ENCODE data around the gene VWA3A.
"Not testable (repeated sequence)": the region's sequence is repeated elsewhere in the genome, so short reads cannot be mapped to it uniquely, and the experiment has no call there.

VWA3A gene

DNA sequence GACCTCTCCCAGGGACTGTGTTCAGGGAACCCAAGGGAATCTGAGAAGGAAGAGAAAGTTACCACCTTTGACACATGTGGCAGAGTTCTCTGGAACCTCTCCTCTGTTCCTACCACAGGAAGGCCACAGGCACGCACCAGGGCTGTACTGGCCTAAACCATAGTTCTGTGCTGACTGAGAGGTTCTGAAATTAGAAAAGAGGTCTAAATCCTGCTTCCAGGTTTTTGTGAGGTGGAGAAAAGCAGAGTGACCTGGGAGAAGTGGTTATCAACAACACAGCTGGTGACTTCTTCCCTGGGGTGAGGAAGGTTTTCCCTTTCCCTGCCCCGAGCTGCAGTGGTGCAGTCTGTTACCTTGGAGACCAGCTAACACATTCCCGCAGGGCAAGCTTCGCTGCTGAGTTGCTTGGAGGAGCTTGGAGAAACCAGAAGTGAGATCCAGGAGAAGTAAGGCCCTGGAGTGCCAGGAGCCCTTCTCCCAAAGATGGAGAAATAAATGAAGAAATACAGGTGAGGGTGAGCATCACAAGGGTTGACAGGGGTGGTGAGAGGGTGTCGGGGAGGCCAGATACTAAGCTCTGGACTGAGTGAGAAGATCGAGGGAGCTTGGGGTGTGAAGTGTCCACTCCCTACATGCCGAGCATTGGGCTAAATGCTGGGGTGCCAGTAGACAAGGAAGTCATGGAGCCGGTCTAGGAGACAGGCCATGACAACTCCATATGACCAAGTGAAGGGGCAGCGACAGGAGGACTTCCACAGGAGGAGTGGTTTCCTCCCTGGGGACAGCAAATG lies at the start of gene VWA3A:
Gene VWA3A, plus strand, starts transcription at position 399 of the 791 bp plus-strand sequence. Its CDS starts 97 bp downstream, at position 496.
- DNase-seq: no peak

DNA sequence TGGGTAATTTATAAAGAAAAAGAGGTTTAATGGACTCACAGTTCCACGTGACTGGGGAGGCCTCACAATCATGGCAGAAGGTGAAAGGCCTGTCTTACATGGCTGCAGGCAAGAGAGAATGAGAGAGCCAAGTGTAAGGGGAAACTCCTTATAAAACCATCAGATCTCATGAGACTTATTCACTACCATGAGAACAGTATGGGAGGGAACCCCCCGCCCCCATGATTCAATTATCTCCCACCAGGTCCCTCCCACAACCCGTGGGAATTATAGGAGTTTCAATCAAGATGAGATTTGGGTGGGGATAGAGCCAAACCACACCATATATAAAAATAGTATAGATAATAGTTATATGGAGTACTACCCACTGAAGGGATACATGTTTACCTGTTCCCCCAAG lies 48.5 kb upstream of the VWA3A start:
- not testable (repeated sequence) for DNase-seq

DNA sequence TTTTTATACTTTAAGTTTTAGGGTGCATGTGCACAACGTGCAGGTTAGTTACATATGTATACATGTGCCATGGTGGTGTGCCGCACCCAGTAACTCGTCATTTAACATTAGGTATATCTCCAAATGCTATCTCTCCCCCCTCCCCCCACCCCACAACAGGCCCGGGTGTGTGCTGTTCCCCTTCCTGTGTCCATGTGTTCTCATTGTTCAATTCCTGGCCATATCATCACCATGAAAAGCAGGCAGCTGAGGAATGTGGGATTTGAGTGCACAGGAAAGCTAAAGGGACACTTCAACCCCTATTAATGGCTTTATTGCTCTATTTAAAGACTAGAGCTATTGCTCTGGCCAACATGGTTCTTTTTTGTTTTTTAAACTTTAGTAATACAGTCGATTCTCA lies 46.5 kb upstream of the VWA3A start:
- DNase-seq: not testable (repeated sequence)

- no peak for DNase-seq
Measured at GRCh38 chr16:22050963-22051362, 41.4 kb upstream of the VWA3A start.

DNA sequence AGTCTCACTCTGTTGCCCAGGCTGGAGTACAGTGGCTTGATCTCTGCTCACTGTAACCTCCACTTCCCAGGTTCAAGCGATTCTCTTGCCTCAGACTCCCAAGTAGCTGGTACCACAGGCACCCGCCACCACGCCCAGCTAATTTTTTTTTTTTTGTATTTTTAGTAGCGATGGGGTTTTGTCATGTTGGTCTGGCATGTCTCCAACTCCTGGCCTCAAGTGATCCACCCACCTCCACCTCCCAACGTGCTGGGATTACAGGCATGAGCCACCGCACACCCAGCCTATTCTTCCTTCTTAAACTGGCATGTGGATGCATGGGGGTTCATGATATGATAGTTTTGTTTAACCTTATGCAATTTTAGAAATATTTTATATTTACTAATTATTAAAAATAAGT lies 39.4 kb upstream of the VWA3A start:
- DNase-seq: no peak

- no peak for DNase-seq
Measured at GRCh38 chr16:22053921-22054341, 38.4 kb upstream of the VWA3A start.

DNA sequence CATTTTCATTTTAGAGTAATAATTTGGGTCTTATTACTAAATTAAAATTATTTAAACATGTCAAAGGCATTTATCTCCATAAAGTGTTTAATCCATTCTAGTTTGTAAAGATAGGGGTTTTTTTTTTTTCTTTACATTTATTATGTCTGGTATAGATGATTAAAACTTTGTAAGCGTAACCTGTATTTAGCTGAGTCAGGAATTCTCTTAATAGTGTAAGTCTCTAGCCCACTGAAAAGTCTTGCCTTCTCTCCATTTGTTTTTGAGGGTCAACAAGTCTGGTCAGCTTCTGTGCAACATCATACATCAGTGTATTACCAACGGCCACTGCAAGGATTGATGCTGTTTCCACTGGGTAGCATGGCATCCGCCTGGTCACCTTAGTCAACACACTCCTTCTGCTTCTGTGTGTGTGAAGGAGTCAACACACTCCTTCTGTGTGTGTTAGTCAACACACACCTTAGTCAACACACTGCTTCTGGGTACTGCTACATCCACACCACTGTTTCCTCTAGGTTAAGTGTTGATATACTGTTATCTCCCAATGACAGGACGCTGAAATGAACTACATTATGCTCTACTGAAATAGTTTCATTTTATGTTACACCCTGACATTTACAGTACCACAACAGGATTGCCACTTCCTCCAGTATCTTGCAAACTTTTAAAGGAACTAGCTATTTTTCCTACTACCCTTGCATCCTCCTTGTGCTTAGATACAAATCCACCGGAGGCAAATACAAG lies 37.3 kb upstream of the VWA3A start:
- DNase-seq: no peak

- DNase-seq: no peak
Measured at GRCh38 chr16:22055881-22056280, 36.5 kb upstream of the VWA3A start.

DNA sequence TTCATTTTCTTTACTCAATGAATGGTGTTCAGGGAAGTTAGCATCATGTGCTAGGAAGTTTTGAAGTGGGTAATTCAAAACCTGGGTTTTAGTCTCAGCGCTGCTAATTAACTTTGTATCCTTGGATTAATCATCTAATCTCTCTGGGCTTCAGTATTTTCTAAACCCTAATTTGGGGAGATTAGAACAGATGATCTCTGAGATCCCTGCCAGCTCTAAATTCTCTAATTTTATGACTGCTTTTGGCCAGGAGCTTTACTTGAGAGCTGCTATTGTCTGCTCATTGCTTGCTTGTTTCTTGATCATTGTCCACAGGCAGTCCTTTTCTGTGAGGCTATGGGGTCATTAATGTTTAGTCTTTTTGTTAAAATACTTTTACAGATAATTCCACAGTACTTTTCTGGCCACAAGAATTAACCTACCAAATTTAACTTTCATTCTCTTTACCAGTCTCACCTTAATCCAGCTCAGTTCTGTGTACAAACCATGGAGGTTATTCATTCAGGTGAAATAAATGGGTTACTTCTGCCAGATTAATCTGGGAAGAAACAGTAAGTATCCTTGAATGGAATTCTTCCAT lies 28.4 kb upstream of the VWA3A start:
- DNase-seq: no peak

DNA sequence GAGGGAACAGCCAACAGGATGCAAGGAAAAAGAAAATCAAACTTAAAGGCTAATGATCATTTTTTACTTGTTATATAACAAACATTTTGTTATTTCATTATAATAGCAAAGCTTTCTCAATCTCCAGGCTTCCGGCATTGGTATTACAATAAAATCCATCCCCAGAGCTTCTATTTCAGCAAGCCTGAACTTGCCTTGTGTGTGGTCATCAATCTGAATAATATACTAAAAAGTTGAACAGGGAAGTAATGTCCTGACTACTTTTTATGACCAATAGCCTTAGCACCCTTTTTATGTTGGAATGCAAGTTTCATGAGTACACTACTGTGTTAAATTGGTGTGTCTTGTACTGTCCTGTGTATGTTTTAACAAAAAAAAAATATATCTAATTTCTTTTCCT lies 27.1 kb upstream of the VWA3A start:
- DNase-seq: no peak

DNA sequence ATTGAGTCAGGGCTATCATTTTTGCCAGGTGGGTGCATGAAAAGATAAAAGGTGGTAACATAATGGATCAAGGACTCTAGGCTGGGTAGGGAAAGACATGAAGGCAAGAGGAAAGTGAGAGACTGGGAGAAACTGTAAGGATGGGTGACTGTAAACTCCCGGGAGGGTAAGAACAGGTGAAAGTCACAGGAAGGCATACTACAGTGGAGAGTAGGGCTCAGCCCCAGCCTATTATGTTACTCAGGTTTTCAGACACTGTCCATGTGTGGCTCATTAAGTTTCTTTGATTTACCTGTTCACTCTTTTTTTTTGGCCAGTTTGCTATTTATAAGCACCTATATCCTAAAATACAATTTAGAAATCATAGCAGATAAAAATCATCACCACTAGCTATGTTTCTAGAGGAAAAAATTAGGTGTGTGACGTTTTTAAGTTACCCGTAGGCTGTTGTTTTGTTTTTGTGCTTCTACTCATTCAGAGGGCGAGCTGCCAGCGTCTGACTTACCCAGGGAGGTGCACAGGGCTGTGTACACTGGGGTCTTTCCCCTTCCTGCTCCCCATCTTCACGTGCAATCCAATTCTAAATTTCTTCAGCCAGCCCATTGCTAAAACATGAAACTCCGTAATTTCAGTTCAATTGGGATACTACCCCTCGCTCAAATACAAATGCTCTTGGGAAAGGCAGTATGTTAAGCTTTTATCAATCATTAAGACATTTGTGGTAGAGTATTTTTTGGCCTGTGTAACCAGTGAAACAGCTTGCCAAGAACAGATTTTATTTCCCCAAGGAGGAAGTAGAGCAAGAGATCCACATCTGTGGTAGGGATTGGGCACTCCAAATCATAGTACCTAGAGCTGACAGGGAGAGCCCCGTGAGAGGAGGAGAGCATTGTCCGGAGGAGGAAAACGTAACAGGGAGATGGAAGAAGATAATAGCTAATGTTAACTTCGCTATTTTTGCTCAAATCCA lies 21.7 kb upstream of the VWA3A start:
- no peak for DNase-seq

GRCh38 chr16:22071331-22071910 lies 20.9 kb upstream of the VWA3A start:
- no peak for DNase-seq

DNA sequence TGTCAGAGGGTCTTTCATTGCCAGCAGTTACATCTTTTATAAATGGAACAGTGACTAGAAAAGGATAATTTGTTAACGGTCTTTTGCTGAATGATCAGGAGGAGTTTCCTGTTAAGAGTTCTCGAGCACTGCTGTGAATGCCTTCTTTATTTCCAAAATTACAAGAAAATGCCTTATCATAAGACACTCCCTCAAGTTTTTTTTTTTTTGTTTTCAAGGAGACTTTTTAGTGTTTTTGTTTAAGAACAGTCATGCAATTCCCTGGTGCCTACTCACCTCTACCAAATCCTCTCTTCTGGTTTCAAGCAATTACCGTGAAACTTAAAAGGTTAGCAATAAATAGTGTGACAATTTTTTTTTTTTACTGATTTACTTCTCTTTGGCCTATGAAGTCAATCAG lies 19.0 kb upstream of the VWA3A start:
- no peak for DNase-seq

DNA sequence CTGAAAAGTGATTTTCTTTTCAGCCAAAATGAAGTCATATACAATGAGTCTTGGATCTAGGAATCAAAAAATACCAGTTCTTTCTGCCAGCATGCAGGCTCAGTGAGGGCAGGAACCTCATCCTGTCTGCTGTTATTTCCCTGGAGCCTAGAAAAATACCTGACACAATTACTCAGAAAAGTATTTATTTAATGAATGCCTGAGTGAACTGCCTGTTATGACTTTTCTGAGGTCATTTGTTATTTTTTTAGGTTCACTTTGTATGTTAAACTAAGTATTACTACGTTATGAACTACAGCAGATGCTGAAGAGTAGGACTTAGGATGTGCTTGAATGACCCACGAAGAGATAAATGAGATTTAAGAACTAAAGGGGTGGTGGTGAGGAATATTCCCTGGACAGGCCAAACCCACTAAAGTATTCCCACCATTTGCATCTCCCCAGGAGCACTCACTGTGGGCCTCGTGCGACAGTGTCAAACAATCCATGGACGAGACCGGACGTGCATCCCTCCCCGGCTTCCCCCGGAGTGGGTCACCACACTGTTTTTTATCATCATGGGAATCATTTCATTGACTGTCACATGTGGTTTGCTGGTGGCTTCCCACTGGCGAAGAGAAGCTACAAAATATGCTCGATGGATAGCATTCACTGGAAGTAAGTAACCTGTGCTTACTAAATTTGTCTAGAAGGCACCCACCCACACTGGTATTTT lies 17.1 kb upstream of the VWA3A start:
- DNase-seq: no peak

DNA sequence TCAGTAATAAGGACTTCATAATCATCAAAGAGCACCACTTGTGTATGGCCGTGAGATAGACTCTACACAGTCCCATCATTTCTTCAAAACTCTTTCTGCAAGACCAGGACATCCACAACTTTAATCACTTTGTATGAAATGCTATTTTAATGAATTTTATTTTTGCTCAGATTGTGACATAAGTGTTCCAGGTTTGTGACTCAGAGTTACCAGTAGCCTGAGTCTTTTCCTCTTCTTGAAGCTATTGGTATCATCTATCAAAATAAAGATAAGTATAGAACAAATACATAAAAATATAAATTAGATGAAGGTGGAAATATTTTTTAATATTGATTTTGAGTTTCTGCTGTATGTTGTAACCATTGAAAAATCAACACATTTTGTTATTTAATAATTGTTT lies 16.6 kb upstream of the VWA3A start:
- no peak for DNase-seq

DNA sequence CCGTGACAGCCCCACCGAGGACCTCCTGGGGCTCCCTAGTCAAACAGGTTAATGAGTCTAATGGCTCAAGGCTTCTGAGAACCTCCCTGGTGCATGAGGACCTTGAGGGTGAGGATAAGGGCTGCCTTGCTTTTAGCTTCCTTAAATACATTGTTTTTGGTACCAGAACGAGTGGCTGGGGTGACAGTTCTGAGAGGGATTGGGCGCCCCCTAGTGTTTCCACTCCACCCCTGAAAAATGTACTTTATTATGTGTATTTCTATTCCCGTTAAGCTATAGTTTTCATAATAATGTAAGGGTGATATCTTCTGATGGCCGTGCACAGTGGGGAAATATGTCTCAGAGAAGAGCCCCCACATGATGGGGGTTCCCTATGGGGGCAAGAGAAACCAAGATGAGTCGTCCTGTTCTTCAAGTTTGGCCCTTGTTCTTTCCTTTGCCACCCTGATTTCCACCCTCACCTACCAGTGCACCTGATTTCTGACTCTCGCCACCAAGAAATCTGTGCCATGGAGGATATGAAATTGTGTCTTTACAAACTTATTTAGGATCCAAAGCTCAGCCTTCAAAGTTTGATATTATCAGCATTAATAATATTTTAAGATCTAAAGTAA lies 14.5 kb upstream of the VWA3A start:
- DNase-seq: peak; percentile 88

- no peak for DNase-seq
Measured at GRCh38 chr16:22078656-22079055, 13.7 kb upstream of the VWA3A start.

- no peak for DNase-seq
Measured at GRCh38 chr16:22081050-22081449, 11.3 kb upstream of the VWA3A start.

DNA sequence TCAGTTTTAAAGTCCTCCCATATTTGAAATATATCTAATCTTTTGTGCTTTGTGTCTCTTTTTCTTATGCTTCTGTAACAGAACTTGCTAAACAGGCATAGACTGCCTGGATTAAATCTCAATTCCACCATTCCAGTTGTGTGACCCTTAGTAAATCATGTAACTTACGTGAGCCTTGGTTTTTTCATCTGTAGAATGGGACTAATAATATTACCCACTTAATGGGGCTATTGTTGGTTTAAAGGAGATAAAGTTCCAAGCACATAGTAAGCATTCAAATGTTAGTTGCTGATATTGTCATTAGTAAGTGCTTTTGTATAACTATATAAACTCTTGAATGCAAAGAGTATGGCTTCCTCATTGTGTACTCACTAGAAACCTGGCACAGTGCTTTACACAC lies 5.9 kb upstream of the VWA3A start:
- no peak for DNase-seq

- DNase-seq: no peak
Measured at GRCh38 chr16:22088642-22089041, 3.7 kb upstream of the VWA3A start.

DNA sequence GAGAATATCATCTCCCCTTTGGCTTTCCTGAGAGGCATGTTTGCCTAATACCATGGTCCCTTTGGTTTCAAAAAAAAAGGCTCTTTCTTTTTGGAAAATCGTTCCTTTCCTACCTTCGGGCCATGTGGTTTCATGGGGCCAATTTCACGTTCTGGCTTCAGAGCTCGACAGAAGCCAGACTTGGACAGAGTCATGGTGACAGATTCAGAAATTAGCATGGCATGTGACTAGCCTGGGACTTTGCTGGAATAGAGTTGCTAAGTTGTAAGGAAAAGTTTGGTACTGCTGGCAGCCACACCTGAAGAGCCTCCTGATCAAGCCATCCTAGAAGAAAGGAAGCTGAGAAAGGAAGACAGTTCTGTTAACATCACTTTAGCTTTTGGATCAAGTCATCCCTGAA lies 2.4 kb upstream of the VWA3A start:
- no peak for DNase-seq

Measured in activated CD8-positive, alpha-beta memory T cell treated with anti-CD3 and anti-CD28 coated beads for 24 hours (primary cell).